Transverse colon (tissue), 4 donors: ENCODE measurements around the gene QKI. TPM values are rescaled to one million over a fixed set of nuclear protein-coding genes. Genes with fewer than 3 reads are reported as not detected.

Experiments
- DNase-seq: peaks from one replicate; pipeline ENCODE4 v3.0.0-alpha.2; 2019
- H3K27ac ChIP-seq, 4 donors: fragments of 200-600 bp; sonication (generic); 2 replicates each; pipeline ENCODE4 v1.5.1; 2016 to 2018; ENCODE audit warnings: inconsistent platforms in 4 of 4
- H3K27me3 ChIP-seq: fragments of 200-600 bp; sonication (generic); 2 replicates; pipeline ENCODE4 v1.5.1; 2017; ENCODE audit warnings: inconsistent platforms
- H3K36me3 ChIP-seq, 4 donors: fragments of 200-600 bp; sonication (generic); 2 replicates each; pipeline ENCODE4 v1.5.1; 2017 to 2019; ENCODE audit warnings: inconsistent platforms in 4 of 4
- H3K4me1 ChIP-seq, 4 donors: fragments of 200-600 bp; sonication (generic); 2 replicates each; pipeline ENCODE4 v1.5.1; 2017 to 2020; ENCODE audit warnings: inconsistent platforms in 4 of 4
- H3K4me3 ChIP-seq, 4 donors: fragments of 200-600 bp; sonication (generic); 1 replicate in 1 of 4; 2 replicates in 3 of 4; pipeline versions ENCODE4 v1.5.1 to v1.6.1; 2017 to 2019; ENCODE audit warnings: inconsistent platforms in 4 of 4
- H3K9me3 ChIP-seq, 2 donors: fragments of 200-600 bp; sonication (generic); 2 replicates each; pipeline ENCODE4 v1.5.1; 2017 to 2019; ENCODE audit warnings: inconsistent platforms in 2 of 2
- CTCF ChIP-seq, 5 experiments: fragments of 200-600 bp in 3 of 5; fragments of 450-650 bp in 2 of 5; sonication (generic) in 3 of 5; IDR thresholded peaks; 1 replicate in 2 of 5; 2 replicates in 3 of 5; pipeline ENCODE4 v1.5.1; 2016 to 2017; ENCODE audit warnings: antibody characterized with exemption in 5 of 5, inconsistent platforms in 3 of 5, mild to moderate bottlenecking in 2 of 5, moderate library complexity in 1 of 5
- EP300 ChIP-seq: sonication (generic); formaldehyde crosslinking; IDR thresholded peaks from one replicate; pipeline ENCODE4 v1.6.1; 2017; ENCODE audit warnings: antibody characterized with exemption, low read depth
- POLR2A ChIP-seq: fragments of 450-650 bp; IDR thresholded peaks from one replicate; pipeline ENCODE4 v1.6.1; 2016; ENCODE audit warnings: antibody characterized with exemption, mild to moderate bottlenecking, moderate library complexity
- POLR2AphosphoS5 ChIP-seq, 3 donors: sonication (generic); formaldehyde crosslinking; IDR thresholded peaks; one replicate each; pipeline ENCODE4 v1.6.1; 2016; ENCODE audit warnings: antibody characterized with exemption in 3 of 3
- WGBS, 2 donors: methylation state at CpG; one replicate each; pipeline ENCODE4 v1.1.5; 2018; ENCODE audit warnings: low coverage in 1 of 2; 5-methylcytosine and 5-hydroxymethylcytosine counted together
- in situ Hi-C, 4 donors: fragments of 200-750 bp; cut with MboI; loops; one replicate each; pipeline versions ENCODE4 v1.15.0 to v1.15.1; 2017; ENCODE audit warnings: low sequenced_read_pairs in 3 of 4, low pct_ligation_motif_present in 1 of 4, low pct_unique_long_range_greater_than_20kb in 1 of 4
- intact Hi-C: fragments of 100-400 bp; cut with DNase I; formaldehyde crosslinking; loops from one replicate; pipeline ENCODE4 v1.15.1; 2023; ENCODE audit warnings: low total_unique reads
- total RNA-seq, 4 donors: library from RNA; depleted of rRNA; stranded (reverse); fragments of >200 nt; gene quantifications; one replicate each; pipeline ENCODE4 v1.1.0, GENCODE V29; 2016

The QKI gene
- total RNA-seq, 4 donors from 2014 or later, result 8.4 to 41.8 (median 22.7) TPM

- no peak for DNase-seq
- Histone ChIP-seq H3K4me1 (peaks cover 0 to 2% (median 0%) of the 10 kb centered on the region in 4 donors), H3K27ac (no peak overlapping the region), H3K4me3 (no peak overlapping the region), H3K9me3 (no peaks in the 10 kb centered on the region), H3K27me3 (no peaks in the 10 kb centered on the region), H3K36me3 (no peaks in the 10 kb centered on the region)
- in situ Hi-C loops (no loop called here), intact Hi-C loops (no loop called here)
- WGBS, 2 donors, result 73 to 81% methylated on average over 3 to 5 of the region's 5 CpGs
- TF ChIP-seq POLR2A, result no peak
- no peak for TF ChIP-seq EP300
- TF ChIP-seq CTCF (IDR thresholded peaks at IDR 0.05), result no peak
- no peak for TF ChIP-seq POLR2AphosphoS5 (IDR thresholded peaks at IDR 0.05)
Measured at GRCh38 chr6:163545370-163545769, 130.9 kb downstream of the QKI start.

DNA sequence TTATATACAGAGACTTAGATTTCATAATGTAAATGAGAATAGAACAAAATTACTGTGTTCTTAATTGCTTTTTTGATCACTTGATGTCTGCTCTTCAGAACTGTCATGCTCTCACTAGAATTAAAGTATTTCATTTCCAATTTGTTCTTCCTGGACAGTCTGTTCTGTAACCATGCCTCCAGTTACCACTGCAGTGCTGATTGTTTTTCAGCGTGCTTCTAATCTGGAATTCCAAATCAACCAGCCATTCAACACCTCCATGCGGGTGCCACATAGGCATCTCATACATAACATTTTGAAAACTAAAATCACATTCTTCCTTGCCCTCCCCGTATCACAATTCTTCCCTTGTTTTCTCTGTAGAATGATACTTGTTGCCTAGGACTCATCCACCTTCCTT lies 132.8 kb downstream of the QKI start:
- WGBS, 2 donors, result 95% methylated on average over 3 of the region's 3 CpGs; no CpG with 5 or more reads in 1 of the 2 donors
- TF ChIP-seq EP300 (no peak), POLR2A (no peak), CTCF (IDR thresholded peaks at IDR 0.05) (no peak), POLR2AphosphoS5 (IDR thresholded peaks at IDR 0.05) (no peak)

DNA sequence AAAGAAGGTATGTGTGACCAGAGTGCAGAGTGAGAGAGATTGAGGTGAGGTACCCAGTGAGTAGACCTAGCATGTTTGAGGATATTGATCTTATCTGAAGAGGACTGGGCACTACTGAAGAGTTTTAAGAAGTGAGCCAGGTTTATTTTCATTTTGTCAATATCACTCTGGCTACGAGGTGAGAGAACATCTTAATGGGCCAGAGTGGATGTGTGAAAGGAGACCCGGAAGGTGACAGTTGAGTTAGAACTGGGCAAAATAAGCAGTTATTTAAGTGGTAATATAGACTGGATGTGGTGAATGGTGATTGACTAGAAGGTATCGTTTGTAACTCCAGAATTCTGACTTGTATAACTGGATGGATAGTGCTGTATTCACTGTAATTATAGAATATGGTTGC lies 134.1 kb downstream of the QKI start:
- in situ Hi-C loops, result no loop called here
- TF ChIP-seq POLR2A (no peak), CTCF (IDR thresholded peaks at IDR 0.05) (no peak), POLR2AphosphoS5 (IDR thresholded peaks at IDR 0.05) (no peak), EP300 (no peak)
- no peaks in the 10 kb centered on the region for H3K36me3 ChIP-seq
- intact Hi-C loops, result no loop called here
- no peak for DNase-seq
- no peak overlapping the region for H3K4me3 ChIP-seq
- H3K27ac ChIP-seq, result no peak overlapping the region
- H3K4me1 ChIP-seq, result no peaks in the 10 kb centered on the region
- 82 to 96% methylated on average over 3 of the region's 3 CpGs for WGBS, 2 donors
- no peaks in the 10 kb centered on the region for H3K27me3 ChIP-seq
- no peaks in the 10 kb centered on the region for H3K9me3 ChIP-seq

More for the DNA sequence above, 132.8 kb downstream of the QKI start:
- Histone ChIP-seq H3K4me3 (no peak overlapping the region), H3K9me3 (no peaks in the 10 kb centered on the region), H3K27ac (no peak overlapping the region), H3K27me3 (no peaks in the 10 kb centered on the region), H3K36me3 (no peaks in the 10 kb centered on the region), H3K4me1 (no peaks in the 10 kb centered on the region)
- no peak for DNase-seq
- intact Hi-C loops (no loop called here), in situ Hi-C loops (no loop called here)

DNA sequence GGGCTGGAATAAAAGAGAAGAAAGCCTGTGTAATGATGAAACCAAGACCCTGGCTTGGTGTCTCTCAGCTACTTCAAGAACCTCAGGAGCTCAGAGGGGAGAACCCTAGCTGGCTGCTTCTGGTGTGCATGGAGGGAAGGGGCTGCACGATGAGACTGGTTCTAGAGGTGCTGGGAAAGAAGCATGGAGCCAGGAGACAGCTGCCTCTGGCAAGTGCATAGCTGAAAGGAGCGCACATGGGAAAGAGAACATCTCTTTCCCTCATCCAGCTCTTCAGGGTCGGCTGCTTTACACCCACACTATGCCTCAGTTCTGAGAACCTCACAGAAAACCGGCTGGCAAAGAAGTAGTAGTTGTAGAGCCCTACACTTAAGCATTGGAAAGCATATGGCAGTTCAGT lies 139.5 kb downstream of the QKI start:
- H3K27ac ChIP-seq, result no peak overlapping the region
- no peak for TF ChIP-seq POLR2A
- TF ChIP-seq POLR2AphosphoS5 (IDR thresholded peaks at IDR 0.05), result no peak
- TF ChIP-seq EP300, result no peak
- no peaks in the 10 kb centered on the region for H3K36me3 ChIP-seq
- H3K27me3 ChIP-seq, result no peaks in the 10 kb centered on the region
- DNase-seq, result no peak
- H3K9me3 ChIP-seq, result no peaks in the 10 kb centered on the region
- no peaks in the 10 kb centered on the region for H3K4me1 ChIP-seq
- H3K4me3 ChIP-seq, result no peak overlapping the region
- in situ Hi-C loops, result loop anchor here in 1 of 4 donors (10.0 kb wide), 1 partner anchor 129 kb away; no protein-coding TSS in a partner anchor
- intact Hi-C loops, result loop anchor here (10.0 kb wide), 1 partner anchor 129 kb away; no protein-coding TSS in a partner anchor
- 83 to 85% methylated on average over 4 of the region's 4 CpGs for WGBS, 2 donors

DNA sequence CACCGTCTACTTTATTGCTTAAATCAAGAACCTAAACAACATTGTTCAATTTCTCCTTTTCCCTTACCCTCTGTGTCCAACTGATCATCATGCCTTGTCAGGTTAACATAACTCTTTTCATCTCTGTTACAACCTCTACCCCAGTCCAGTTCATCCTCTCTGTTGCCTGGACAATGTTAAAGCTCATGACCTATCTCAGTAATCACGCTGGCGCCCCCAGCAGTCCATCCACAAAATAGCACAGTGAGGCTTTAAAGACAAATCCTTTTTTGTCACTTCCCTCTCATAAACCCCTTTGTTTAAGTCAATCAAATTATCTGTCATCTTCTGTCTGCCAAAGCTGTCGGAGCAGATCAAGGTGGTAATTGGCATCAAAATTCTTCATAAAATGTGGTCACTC lies 140.1 kb downstream of the QKI start:
- intact Hi-C loops, result loop anchor here (10.0 kb wide), 1 partner anchor 130 kb away; no protein-coding TSS in a partner anchor
- H3K4me1 ChIP-seq, result no peaks in the 10 kb centered on the region
- peak; percentile 51 for DNase-seq
- TF ChIP-seq EP300 (no peak), CTCF (IDR thresholded peaks at IDR 0.05) (peak; percentile 29 to 48 (median 36))
- no peak overlapping the region for H3K4me3 ChIP-seq
- no peaks in the 10 kb centered on the region for H3K27me3 ChIP-seq
- in situ Hi-C loops, result loop anchor here in 1 of 4 donors (10.0 kb wide), 1 partner anchor 130 kb away; no protein-coding TSS in a partner anchor
- no peaks in the 10 kb centered on the region for H3K36me3 ChIP-seq
- 52% methylated on average over 4 of the region's 4 CpGs for WGBS, 2 donors
- H3K27ac ChIP-seq, result no peak overlapping the region
- H3K9me3 ChIP-seq, result no peaks in the 10 kb centered on the region
